Endothelial cell of umbilical vein (primary cell): Measurements from ENCODE around the gene CTIF. TPM values are rescaled to one million over a fixed set of nuclear protein-coding genes. Genes with fewer than 3 reads are reported as not detected.

Experiments used
- BruUV-seq: library from RNA; stranded (reverse); fragments of 400-500 nt; replicated peaks from 2 replicates; lab custom pipeline; 2021; lab: Mats Ljungman, UMichigan
- CTCF ChIA-PET: fragments of 300-600, 350-600 bp; sonication (Branson Sonifier 250); formaldehyde crosslinking; loops from one replicate; lab custom pipeline; 2021; ENCODE audit warnings: antibody characterized with exemption, inconsistent platforms; lab: Charles Lee
- POLR2A ChIA-PET: fragments of 300-600, 350-600 bp; sonication (Branson Sonifier 250); formaldehyde crosslinking; loops from one replicate; lab custom pipeline; 2021; ENCODE audit warnings: antibody characterized with exemption, inconsistent platforms; lab: Charles Lee
- DNase-seq: peaks from one replicate; pipeline ENCODE4 v3.0.0-alpha.2; 2011; ENCODE audit warnings: low read depth, low spot score
- FAIRE-seq: peaks from 2 replicates; lab custom pipeline; 2011; peaks lifted over from hg19 to GRCh38; lab: Jason Lieb, UNC
- H2AFZ ChIP-seq: 2 replicates; pipeline ENCODE4 v1.6.0; 2012; ENCODE audit warnings: low read depth, low read length, control low read depth, inconsistent platforms
- H3K27ac ChIP-seq: 2 replicates; pipeline ENCODE4 v1.5.1; 2011; ENCODE audit warnings: low read depth, mild to moderate bottlenecking, control low read depth, low read length, moderate library complexity; ENCODE audit not compliant: insufficient read depth
- H3K27me3 ChIP-seq, 2 experiments: 2 replicates each; pipeline versions ENCODE4 v1.6.0 to v1.6.1; 2011; ENCODE audit warnings: low read length in 2 of 2, mixed read lengths in 1 of 2; ENCODE audit not compliant: control insufficient read depth in 2 of 2, insufficient read depth in 2 of 2
- H3K36me3 ChIP-seq, 2 experiments: 2 replicates in 1 of 2; 3 replicates in 1 of 2; pipeline ENCODE4 v1.5.1; 2011; ENCODE audit warnings: low read length in 2 of 2, mild to moderate bottlenecking in 1 of 2, moderate library complexity in 1 of 2; ENCODE audit not compliant: control insufficient read depth in 2 of 2, insufficient read depth in 2 of 2; ENCODE audit errors: extremely low read depth in 1 of 2
- H3K4me1 ChIP-seq: 3 replicates; pipeline ENCODE4 v1.5.1; 2011; ENCODE audit warnings: mild to moderate bottlenecking, low read length; ENCODE audit not compliant: control insufficient read depth, insufficient read depth; ENCODE audit errors: extremely low read depth
- H3K4me2 ChIP-seq: 2 replicates; pipeline ENCODE4 v1.6.1; 2011; ENCODE audit warnings: low read length, control low read depth, mixed read lengths; ENCODE audit not compliant: insufficient read depth
- H3K4me3 ChIP-seq, 3 experiments: fragments of 200-600 bp in 1 of 3; sonication (generic), shearing (Covaris generic) in 1 of 3; replicated peaks in 1 of 3; 2 replicates each; pipeline ENCODE4 v1.5.1; 2011 to 2016; ENCODE audit warnings: control low read depth in 3 of 3, low read length in 3 of 3, mild to moderate bottlenecking in 2 of 3, inconsistent platforms in 1 of 3, low read depth in 1 of 3, moderate library complexity in 1 of 3; ENCODE audit not compliant: insufficient read depth in 1 of 3
- H3K79me2 ChIP-seq: 2 replicates; pipeline ENCODE4 v1.6.0; 2012; ENCODE audit warnings: low read length, inconsistent platforms; ENCODE audit not compliant: control insufficient read depth, insufficient read depth
- H3K9ac ChIP-seq: replicated peaks from 2 replicates; pipeline ENCODE3; 2011; ENCODE audit warnings: low read length, control low read depth; ENCODE audit not compliant: insufficient read depth; ENCODE audit errors: extremely low read depth
- H3K9me1 ChIP-seq: replicated peaks from 3 replicates; pipeline ENCODE4 v1.6.0; 2011; ENCODE audit warnings: mild to moderate bottlenecking, low read length; ENCODE audit not compliant: control insufficient read depth, insufficient read depth; ENCODE audit errors: extremely low read depth
- H3K9me3 ChIP-seq: replicated peaks from 2 replicates; pipeline ENCODE4 v1.5.1; 2012; ENCODE audit warnings: low read length, inconsistent platforms; ENCODE audit not compliant: control insufficient read depth, insufficient read depth
- H4K20me1 ChIP-seq: replicated peaks from 2 replicates; pipeline ENCODE3; 2011; ENCODE audit warnings: mild to moderate bottlenecking, low read length; ENCODE audit not compliant: control insufficient read depth, insufficient read depth; ENCODE audit errors: extremely low read depth
- CTCF ChIP-seq, 2 donors: IDR thresholded peaks; 1 replicate in 1 of 2; 2 replicates in 1 of 2; pipeline ENCODE4 v1.5.1; 2011; ENCODE audit warnings: low read length in 2 of 2, mild to moderate bottlenecking in 2 of 2, moderate library complexity in 2 of 2, control low read depth in 1 of 2, inconsistent platforms in 1 of 2, low read depth in 1 of 2; ENCODE audit not compliant: insufficient read depth in 1 of 2; ENCODE audit errors: extremely low read depth in 1 of 2
- EZH2 ChIP-seq: IDR thresholded peaks from 2 replicates; pipeline ENCODE4 v1.6.1; 2012; ENCODE audit warnings: borderline replicate concordance, low read depth, mild to moderate bottlenecking, moderate library complexity, low read length, inconsistent platforms; ENCODE audit not compliant: severe bottlenecking
- FOS ChIP-seq: IDR thresholded peaks from 2 replicates; pipeline ENCODE4 v1.6.1; 2011; ENCODE audit warnings: mild to moderate bottlenecking, low read length, moderate library complexity, borderline replicate concordance; ENCODE audit not compliant: insufficient read depth
- GATA2 ChIP-seq: IDR thresholded peaks from 2 replicates; pipeline ENCODE4 v1.7.0; 2011; ENCODE audit warnings: low read depth, mild to moderate bottlenecking, moderate library complexity, mixed read lengths, low read length; ENCODE audit not compliant: insufficient read length, insufficient read depth
- JUN ChIP-seq: IDR thresholded peaks from 2 replicates; pipeline ENCODE4 v1.6.1; 2011; ENCODE audit warnings: borderline replicate concordance, low read depth; ENCODE audit not compliant: insufficient read length, insufficient read depth
- MYC ChIP-seq: IDR thresholded peaks from one replicate; pipeline ENCODE4 v1.6.1; 2011; ENCODE audit warnings: mild to moderate bottlenecking, low read depth, low read length
- POLR2A ChIP-seq: IDR thresholded peaks from 2 replicates; pipeline ENCODE4 v1.6.1; 2012; ENCODE audit warnings: low read depth, mild to moderate bottlenecking, control low read depth, low read length
- POLR2AphosphoS5 ChIP-seq: IDR thresholded peaks from 2 replicates; pipeline ENCODE4 v1.6.1; 2012; ENCODE audit warnings: low read depth, mild to moderate bottlenecking, control low read depth, low read length, moderate library complexity; ENCODE audit not compliant: insufficient read depth
- dilution Hi-C: fragments of 300-500 bp; cut with MboI; formaldehyde crosslinking; loops from one replicate; pipeline ENCODE4 v1.15.0; 2019; ENCODE audit warnings: low sequenced_read_pairs; ENCODE audit not compliant: extremely low pct_ligation_motif_present
- intact Hi-C: fragments of 100-400 bp; cut with micrococcal nuclease; formaldehyde crosslinking; loops from one replicate; pipeline ENCODE4 v1.10.0; 2022
- polyA plus RNA-seq, 4 experiments: library from polyadenylated mRNA; depleted of rRNA in 3 of 4; stranded (reverse) in 3 of 4; unstranded in 1 of 4; fragments of >200 nt; gene quantifications; 2 replicates each; pipeline versions ENCODE4 v1.2.1 to v1.2.3, GENCODE V29; 2011 to 2012; ENCODE audit warnings: missing spikeins in 1 of 4
- total RNA-seq: library from RNA; stranded (reverse); gene quantifications from 2 replicates; pipeline ENCODE4 v1.2.3, GENCODE V29; 2021
- TF ChIP-seq, protein P1 (sequence below): IDR thresholded peaks from 2 replicates; pipeline ENCODE4 v1.6.1; 2011; ENCODE audit not compliant: insufficient read depth, insufficient read length

The CTIF gene
- total and polyA plus RNA-seq, 2 donors (not counting 3 experiments of a cell fraction or from before 2014, with no cell fraction given), result 20.9 to 57.7 TPM

GRCh38 chr18:48580066-48580465 is 41.2 kb downstream of the CTIF start:
- H3K36me3 ChIP-seq, result peaks cover 0 to 6% of the 10 kb centered on the region in 2 experiments
- intact Hi-C loops, result no loop called here
- no peak overlapping the region for H3K9ac ChIP-seq

More at GRCh38 chr18:48580066-48580465, 41.2 kb downstream of the CTIF start:
- H3K4me3 ChIP-seq, result no peak overlapping the region
- no peak overlapping the region for H3K27ac ChIP-seq
- H3K4me2 ChIP-seq, result no peak overlapping the region
- no peaks in the 10 kb centered on the region for H3K9me3 ChIP-seq
- FAIRE-seq (no peak), DNase-seq (no peak)
- H3K27me3 ChIP-seq, result no peaks in the 10 kb centered on the region
- no peaks in the 10 kb centered on the region for H3K4me1 ChIP-seq
- CTCF ChIA-PET, result no interaction called here
- peaks cover 13% of the 10 kb centered on the region for H3K79me2 ChIP-seq
- no peak overlapping the region for H2AFZ ChIP-seq
- no peaks in the 10 kb centered on the region for H3K9me1 ChIP-seq
- BruUV-seq, result no TSS peak
- TF ChIP-seq GATA2 (no peak), FOS (no peak), POLR2A (no peak), CTCF (IDR thresholded peaks at IDR 0.05; ENCODE audit: extremely low read depth in 1 of 2, insufficient read depth in 1 of 2, low read depth in 1 of 2, low read length in 2 of 2) (no peak), EZH2 (no peak), MYC (no peak), POLR2AphosphoS5 (no peak), JUN (no peak)
- TF ChIP-seq, protein P1, sequence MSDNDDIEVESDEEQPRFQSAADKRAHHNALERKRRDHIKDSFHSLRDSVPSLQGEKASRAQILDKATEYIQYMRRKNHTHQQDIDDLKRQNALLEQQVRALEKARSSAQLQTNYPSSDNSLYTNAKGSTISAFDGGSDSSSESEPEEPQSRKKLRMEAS, result no peak
- H4K20me1 ChIP-seq, result no peaks in the 10 kb centered on the region
- dilution Hi-C loops, result no loop called here
- POLR2A ChIA-PET, result no interaction called here
